Fibroblast of mammary gland (primary cell): ENCODE measurements around the gene DLG2.

Experiments
- DNase-seq: peaks from one replicate; pipeline ENCODE4 v3.0.0-alpha.2; 2010; ENCODE audit warnings: low read depth
- H3K4me3 ChIP-seq: 2 replicates; pipeline ENCODE4 v1.5.1; 2011; ENCODE audit warnings: low read depth, mild to moderate bottlenecking, low read length, moderate library complexity; ENCODE audit not compliant: control insufficient read depth
- TF ChIP-seq, protein P1 (sequence below): conservative IDR thresholded peaks from 2 replicates; pipeline ENCODE4 v1.5.1; 2011; ENCODE audit warnings: low read depth, low read length, inconsistent platforms; ENCODE audit not compliant: control insufficient read depth, insufficient read depth

The DLG2 gene

DNA sequence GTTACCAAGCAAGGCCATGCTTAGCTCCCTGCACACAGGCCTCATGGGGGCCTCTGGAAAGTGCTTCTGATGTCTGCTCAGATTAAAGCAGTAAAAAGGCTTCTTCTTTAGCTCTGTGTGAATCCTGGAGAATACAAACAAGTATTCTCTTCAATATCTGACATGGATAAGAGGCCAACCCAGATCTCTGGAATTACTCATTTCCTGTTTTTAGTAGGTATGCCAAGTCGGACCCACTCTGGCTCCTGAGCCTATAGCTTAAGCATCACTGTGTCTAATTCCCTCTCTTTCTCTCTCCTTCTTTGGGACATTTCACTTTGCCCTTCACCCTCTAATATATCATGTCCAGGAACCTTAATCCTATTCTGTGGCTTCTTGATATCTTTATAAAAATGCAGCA lies 1811.4 kb downstream of the DLG2 start:
- TF ChIP-seq, protein P1, sequence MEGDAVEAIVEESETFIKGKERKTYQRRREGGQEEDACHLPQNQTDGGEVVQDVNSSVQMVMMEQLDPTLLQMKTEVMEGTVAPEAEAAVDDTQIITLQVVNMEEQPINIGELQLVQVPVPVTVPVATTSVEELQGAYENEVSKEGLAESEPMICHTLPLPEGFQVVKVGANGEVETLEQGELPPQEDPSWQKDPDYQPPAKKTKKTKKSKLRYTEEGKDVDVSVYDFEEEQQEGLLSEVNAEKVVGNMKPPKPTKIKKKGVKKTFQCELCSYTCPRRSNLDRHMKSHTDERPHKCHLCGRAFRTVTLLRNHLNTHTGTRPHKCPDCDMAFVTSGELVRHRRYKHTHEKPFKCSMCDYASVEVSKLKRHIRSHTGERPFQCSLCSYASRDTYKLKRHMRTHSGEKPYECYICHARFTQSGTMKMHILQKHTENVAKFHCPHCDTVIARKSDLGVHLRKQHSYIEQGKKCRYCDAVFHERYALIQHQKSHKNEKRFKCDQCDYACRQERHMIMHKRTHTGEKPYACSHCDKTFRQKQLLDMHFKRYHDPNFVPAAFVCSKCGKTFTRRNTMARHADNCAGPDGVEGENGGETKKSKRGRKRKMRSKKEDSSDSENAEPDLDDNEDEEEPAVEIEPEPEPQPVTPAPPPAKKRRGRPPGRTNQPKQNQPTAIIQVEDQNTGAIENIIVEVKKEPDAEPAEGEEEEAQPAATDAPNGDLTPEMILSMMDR: no peak
- no peak for DNase-seq
- H3K4me3 ChIP-seq: no peak overlapping the region

DNA sequence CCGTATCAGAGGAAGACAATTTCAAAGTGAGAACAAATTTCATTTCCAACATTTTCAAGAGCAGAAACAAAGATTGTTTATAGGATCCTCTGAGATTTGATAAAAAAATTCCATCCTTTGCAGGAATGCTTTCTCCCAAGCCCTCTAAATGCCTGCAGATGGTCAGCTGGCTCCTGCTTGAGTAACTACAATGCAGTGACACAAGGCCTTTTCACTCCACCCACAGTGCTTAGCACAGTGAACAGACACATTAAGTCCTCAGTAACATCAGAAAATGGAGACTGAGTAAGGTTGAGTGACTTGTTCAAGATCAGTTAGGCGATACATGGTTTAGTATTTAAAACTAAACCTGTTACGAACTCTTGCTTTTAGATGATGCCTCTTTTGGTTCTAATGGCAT lies 1813.8 kb downstream of the DLG2 start:
- TF ChIP-seq, protein P1: no peak
- no peak for DNase-seq
- H3K4me3 ChIP-seq: no peak overlapping the region

DNA sequence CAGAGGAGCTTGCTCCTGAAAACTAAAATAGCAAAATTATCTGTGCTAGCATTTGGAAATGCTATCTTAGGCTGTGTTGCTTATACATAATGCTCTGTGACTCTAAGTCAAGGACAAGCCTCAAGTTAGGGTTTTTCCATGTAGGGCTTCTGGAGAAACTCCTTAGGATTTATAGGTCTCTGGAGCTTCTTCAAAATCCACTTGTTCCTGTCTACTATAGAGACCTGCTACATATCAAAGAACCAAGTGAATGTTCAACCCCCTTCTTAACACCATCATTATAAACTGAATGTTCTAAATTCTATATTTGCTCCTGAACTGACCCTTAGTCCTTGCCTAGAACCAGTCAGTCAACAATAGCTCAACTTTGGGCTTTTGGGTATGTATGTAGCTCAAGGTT lies 1817.9 kb downstream of the DLG2 start:
- TF ChIP-seq, protein P1: no peak
- H3K4me3 ChIP-seq: no peak overlapping the region
- no peak for DNase-seq

DNA sequence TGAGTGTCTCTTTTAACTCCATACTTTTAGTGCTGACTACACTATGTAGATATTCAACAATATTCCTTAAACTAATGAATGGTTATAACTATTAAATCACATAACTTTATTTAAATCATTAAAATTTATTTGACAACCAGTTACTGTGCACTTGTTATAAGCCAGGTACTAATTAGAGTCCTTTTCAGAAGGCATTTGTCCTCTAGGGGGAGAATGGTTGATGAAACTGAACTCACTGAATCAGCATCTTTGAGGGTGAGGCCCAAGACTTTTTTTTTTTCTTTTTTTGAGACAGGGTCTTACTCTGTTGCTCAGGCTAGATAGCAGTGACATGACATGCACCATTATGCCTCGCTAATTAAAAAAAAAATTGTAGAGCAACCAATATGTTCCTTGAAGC lies 1825.3 kb downstream of the DLG2 start:
- H3K4me3 ChIP-seq: no peak overlapping the region
- no peak for DNase-seq
- TF ChIP-seq, protein P1: peak; percentile 32

DNA sequence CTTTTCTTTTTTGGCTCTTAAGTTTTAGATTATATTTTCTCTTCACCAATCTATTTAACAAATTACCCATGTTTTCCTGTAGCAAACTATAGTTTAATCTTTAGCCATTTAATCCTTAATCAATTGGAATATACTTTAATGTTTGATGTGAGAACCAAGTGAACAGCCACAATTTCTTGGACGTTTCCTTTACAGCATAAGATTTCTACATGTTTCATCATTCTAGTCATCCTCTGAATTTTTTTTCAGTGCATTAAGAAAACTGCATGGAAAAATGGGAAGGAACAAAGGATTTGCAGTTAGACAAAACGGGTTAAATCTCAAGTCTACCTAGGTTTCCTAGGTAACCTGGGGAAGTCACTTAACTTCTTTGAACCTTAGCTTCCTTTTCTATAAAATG lies 1833.8 kb downstream of the DLG2 start:
- TF ChIP-seq, protein P1: no peak
- DNase-seq: no peak
- H3K4me3 ChIP-seq: no peak overlapping the region

DNA sequence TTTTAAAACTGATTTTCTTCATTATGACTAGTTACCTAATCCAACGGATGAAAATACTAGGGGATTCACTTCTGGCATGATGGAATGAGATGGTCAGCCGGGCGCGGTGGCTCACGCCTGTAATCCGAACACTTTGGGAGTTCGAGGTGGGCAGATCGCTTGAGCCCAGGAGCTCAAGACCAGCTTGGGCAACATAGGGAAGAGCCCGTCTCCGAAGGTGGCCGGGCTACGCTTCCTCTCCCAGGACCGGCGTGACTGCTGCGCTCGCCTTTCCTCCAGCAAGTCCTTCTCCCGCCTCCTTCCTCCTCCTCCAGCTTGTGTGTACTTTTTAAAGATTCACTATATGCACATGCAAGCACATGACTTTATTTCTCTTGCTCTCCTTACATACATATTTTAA lies 1835.6 kb downstream of the DLG2 start:
- DNase-seq: no peak
- no peak overlapping the region for H3K4me3 ChIP-seq
- TF ChIP-seq, protein P1: no peak

DNA sequence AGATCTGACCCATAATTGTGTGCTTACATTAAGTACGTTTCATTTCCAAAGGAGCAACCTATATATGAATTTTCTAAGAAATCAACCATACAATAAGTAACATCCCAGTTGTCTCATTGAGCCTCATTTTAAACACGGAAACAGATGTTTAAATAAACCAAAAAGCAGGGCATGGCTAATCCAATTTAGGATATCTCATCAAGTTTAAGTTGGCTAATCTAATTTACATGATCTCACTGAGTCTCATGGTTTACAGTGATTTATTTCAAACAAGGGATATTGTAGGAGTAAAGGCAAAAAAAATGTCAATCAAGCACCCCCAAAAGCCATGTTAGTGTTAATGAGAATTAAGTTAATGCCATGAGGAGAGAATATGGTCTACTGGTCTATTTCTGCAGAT lies 1841.2 kb downstream of the DLG2 start:
- TF ChIP-seq, protein P1: no peak
- no peak for DNase-seq
- H3K4me3 ChIP-seq: no peak overlapping the region
